Measurements from ENCODE around the gene SYPL2.

GRCh38 chr1:109443476-109443875 is 22.9 kb upstream of the SYPL2 start:
- TF ChIP-seq CTCF (conservative IDR thresholded peaks at IDR 0.05; ENCODE audit: low read depth, low read length) = no peak
- TF ChIP-seq EZH2 (IDR thresholded peaks at IDR 0.05; ENCODE audit: low read length, unreplicated experiment) = no peak

Measured in PC-3 (cell line).